Activated CD4-positive, alpha-beta memory T cell treated with anti-CD3 and anti-CD28 coated beads for 36 hours (primary cell): Measurements from ENCODE around the gene CYFIP1. TPM values are rescaled to one million over a fixed set of nuclear protein-coding genes. Genes with fewer than 3 reads are reported as not detected.

Experiments used
- CTCF ChIA-PET: fragments of 350-600 bp; sonication (Branson Sonifier 250); formaldehyde crosslinking; loops from one replicate; lab custom pipeline; 2021; ENCODE audit warnings: antibody characterized with exemption, inconsistent platforms; lab: Charles Lee
- POLR2A ChIA-PET: fragments of 350-600 bp; sonication (Branson Sonifier 250); formaldehyde crosslinking; loops from one replicate; lab custom pipeline; 2021; ENCODE audit warnings: antibody characterized with exemption; lab: Charles Lee
- DNase-seq: peaks from one replicate; pipeline ENCODE4 v3.0.0-alpha.2; 2020
- H3K27ac Mint-ChIP-seq: one replicate; pipeline ENCODE4 v1.8.0; 2021; ENCODE audit warnings: mixed read lengths
- H3K27me3 Mint-ChIP-seq: one replicate; pipeline ENCODE4 v1.8.0; 2021; ENCODE audit warnings: mixed read lengths
- H3K36me3 Mint-ChIP-seq: one replicate; pipeline ENCODE4 v1.8.0; 2021; ENCODE audit warnings: mixed read lengths
- H3K4me1 Mint-ChIP-seq: one replicate; pipeline ENCODE4 v1.8.0; 2021; ENCODE audit warnings: low read depth, mixed read lengths
- H3K4me3 Mint-ChIP-seq: one replicate; pipeline ENCODE4 v1.8.0; 2021; ENCODE audit warnings: mild to moderate bottlenecking, mixed read lengths
- H3K9me3 Mint-ChIP-seq: one replicate; pipeline ENCODE4 v1.8.0; 2021; ENCODE audit warnings: mixed read lengths
- intact Hi-C: fragments of 100-400 bp; cut with micrococcal nuclease; formaldehyde crosslinking; loops from one replicate; pipeline ENCODE4 v1.15.1; 2023
- total RNA-seq, 2 experiments: library from RNA; stranded (reverse); gene quantifications; one replicate each; pipeline ENCODE4 v1.2.3, GENCODE V29; 2021

The CYFIP1 gene
- total RNA-seq, 2 experiments from 2014 or later = 55.8 to 57.3 TPM

DNA sequence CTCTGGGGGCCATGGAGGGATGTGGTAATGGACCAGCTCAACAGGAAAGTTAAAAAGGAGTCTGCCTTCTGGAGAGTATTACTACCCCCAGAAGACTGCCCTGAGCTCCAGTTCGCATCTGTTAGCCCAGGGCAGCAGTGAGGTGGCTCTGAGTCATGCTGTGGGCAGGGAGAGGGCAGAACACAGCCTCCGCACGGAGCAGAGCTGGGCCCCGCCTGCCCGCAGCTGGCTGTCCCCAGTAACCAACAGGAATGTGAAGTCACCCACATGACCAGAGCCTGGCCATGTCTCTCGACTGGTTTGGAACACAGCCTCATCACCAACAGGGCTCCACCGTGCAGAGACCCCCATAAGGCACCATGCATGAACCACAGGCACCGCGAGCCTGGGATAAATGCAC lies 62.1 kb downstream of the CYFIP1 start:
- H3K4me3 Mint-ChIP-seq = no peak overlapping the region
- ChIA-PET CTCF (no interaction called here), POLR2A (no interaction called here)
- H3K36me3 Mint-ChIP-seq = peaks cover 20% of the 10 kb centered on the region
- no peaks in the 10 kb centered on the region for H3K9me3 Mint-ChIP-seq
- intact Hi-C loops = no loop called here
- DNase-seq = no peak
- H3K4me1 Mint-ChIP-seq = no peaks in the 10 kb centered on the region
- no peak overlapping the region for H3K27ac Mint-ChIP-seq
- no peaks in the 10 kb centered on the region for H3K27me3 Mint-ChIP-seq

GRCh38 chr15:22917556-22917955 lies 62.6 kb downstream of the CYFIP1 start:
- peaks cover 22% of the 10 kb centered on the region for H3K36me3 Mint-ChIP-seq

DNA sequence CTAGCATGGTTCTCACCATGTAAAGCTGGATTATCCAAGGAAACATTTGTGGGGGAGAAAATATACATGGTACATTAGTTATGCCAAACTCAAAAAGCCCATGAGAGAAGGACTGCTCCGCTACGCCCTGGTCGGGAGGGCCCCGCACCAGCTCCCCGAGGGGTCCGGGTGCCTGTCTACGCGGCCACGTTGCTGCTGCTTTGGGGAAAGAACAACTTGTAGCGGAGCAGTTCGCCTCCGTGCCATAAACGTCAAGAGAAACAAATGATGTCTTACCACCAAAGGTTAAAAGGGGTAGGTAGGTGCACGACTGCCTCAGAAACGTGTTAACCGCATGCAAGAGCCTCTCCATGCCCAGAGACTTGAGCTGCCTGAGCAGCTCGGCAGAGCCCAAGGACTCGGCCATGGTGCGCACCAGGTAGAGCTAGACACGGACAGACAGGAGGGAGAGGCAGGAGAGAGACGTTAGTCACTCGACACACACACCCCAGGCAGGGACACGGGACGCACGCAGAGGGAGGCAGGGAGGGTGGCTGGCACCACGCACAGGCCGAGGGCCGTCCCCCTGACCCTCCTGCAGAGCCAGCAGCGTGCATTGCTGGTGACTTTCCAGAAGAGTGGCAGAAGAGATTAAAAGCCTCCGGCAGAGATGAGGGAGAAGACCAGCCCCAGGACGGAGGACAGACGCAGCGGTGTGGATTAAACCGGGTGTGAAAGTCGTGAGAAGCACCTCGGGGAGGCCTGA lies 63.4 kb downstream of the CYFIP1 start:
- H3K36me3 Mint-ChIP-seq = peaks cover 22% of the 10 kb centered on the region
- CTCF ChIA-PET = no interaction called here
- intact Hi-C loops = no loop called here

More at GRCh38 chr15:22917556-22917955, 62.6 kb downstream of the CYFIP1 start:
- ChIA-PET POLR2A (no interaction called here), CTCF (no interaction called here)
- Mint-ChIP-seq H3K4me3 (no peak overlapping the region), H3K27ac (no peak overlapping the region), H3K9me3 (no peaks in the 10 kb centered on the region), H3K4me1 (no peaks in the 10 kb centered on the region), H3K27me3 (no peaks in the 10 kb centered on the region)
- intact Hi-C loops = no loop called here
- no peak for DNase-seq

DNA sequence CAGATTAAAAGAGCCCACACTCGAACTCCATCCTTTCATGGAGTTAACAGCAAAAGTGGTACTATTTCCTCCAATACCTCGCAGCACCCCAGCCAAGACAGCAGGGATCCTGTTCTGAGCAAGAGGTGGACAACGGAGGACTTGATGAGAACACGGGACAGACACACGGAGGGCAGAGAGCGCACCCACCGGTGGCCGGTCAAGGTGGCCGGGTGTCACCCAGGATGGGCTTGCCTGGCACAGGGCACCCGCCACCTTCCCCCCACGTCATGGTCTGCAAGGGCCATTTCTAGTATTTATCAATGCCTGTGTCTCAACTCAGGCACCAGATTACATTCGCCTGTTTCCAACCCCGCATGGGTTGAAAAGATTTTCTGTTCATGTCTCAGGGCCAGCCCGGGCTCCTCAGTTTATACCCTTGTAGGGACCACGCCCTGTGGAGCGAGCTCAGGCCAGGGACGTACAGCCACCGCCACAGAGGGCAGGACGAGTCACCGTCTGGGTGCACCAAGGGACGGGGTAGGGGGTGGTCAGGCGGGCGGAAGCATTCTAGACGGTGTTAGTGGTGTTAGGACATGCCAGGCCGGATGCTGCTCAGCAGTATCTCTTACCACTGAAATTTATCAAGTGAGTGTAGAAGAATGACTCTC lies 64.2 kb downstream of the CYFIP1 start:
- no peak overlapping the region for H3K27ac Mint-ChIP-seq
- H3K36me3 Mint-ChIP-seq = peaks cover 22% of the 10 kb centered on the region
- ChIA-PET POLR2A (no interaction called here), CTCF (no interaction called here)
- no peaks in the 10 kb centered on the region for H3K9me3 Mint-ChIP-seq
- intact Hi-C loops = no loop called here
- no peak overlapping the region for H3K4me3 Mint-ChIP-seq
- H3K27me3 Mint-ChIP-seq = no peaks in the 10 kb centered on the region
- no peak for DNase-seq
- no peaks in the 10 kb centered on the region for H3K4me1 Mint-ChIP-seq

More for the DNA sequence above, 63.4 kb downstream of the CYFIP1 start:
- Mint-ChIP-seq H3K9me3 (no peaks in the 10 kb centered on the region), H3K4me1 (no peaks in the 10 kb centered on the region), H3K27me3 (no peaks in the 10 kb centered on the region), H3K4me3 (no peak overlapping the region), H3K27ac (no peak overlapping the region)
- POLR2A ChIA-PET = no interaction called here
- DNase-seq = no peak

GRCh38 chr15:22913646-22914380 lies 66.4 kb downstream of the CYFIP1 start:
- ChIA-PET CTCF (no interaction called here), POLR2A (no interaction called here)
- intact Hi-C loops = no loop called here
- no peak overlapping the region for H3K4me3 Mint-ChIP-seq
- no peak overlapping the region for H3K27ac Mint-ChIP-seq
- no peaks in the 10 kb centered on the region for H3K9me3 Mint-ChIP-seq
- DNase-seq = no peak
- H3K4me1 Mint-ChIP-seq = no peaks in the 10 kb centered on the region
- no peaks in the 10 kb centered on the region for H3K27me3 Mint-ChIP-seq
- peaks cover 36% of the 10 kb centered on the region for H3K36me3 Mint-ChIP-seq

DNA sequence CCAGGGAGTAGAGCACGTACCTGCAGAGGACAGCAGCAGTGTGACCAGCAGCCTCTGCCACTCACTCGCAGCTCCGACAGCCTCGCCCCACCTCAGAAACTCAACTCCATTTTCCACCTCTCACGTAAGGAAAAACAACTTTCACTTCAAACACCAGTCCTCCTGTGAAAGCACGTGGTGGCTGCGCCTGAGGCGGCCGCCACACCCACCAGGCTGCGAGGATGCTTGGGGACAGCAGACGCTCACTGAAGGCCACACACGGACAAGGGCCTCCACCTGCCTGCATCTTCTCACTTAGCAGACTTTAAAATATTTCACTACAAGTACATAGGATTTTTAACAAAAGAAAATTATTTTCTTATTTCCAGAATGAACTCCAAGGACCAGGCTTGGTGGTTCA lies 67.9 kb downstream of the CYFIP1 start:
- ChIA-PET CTCF (no interaction called here), POLR2A (interaction anchor here (0.6 kb wide), 1 partner anchor 37 kb away, joined by 3 read pairs; no protein-coding TSS in a partner anchor)
- Mint-ChIP-seq H3K4me1 (no peaks in the 10 kb centered on the region), H3K9me3 (no peaks in the 10 kb centered on the region), H3K27ac (no peak overlapping the region), H3K4me3 (no peak overlapping the region), H3K27me3 (no peaks in the 10 kb centered on the region), H3K36me3 (peaks cover 44% of the 10 kb centered on the region)
- DNase-seq = no peak
- intact Hi-C loops = no loop called here

DNA sequence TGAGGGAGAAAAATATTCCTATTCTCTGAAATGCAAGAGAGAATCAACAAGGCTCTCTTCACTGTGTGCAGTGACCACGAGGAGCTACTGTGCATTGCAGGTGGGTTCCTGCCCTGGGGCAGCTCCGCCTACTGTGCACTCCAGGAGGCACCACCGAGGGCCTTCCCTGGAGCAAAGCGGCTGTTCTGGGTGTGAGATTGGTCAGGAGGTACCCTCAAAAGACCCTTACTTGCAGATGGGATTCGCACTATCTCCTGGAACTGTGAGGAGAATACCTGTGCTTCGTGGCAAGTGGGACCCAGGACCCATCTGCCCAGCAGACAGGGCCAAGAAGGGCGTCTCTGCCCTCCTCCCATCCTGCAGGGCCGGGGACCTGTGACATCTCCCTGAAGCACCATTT lies 68.9 kb downstream of the CYFIP1 start:
- CTCF ChIA-PET = no interaction called here
- no peak overlapping the region for H3K4me3 Mint-ChIP-seq
- H3K36me3 Mint-ChIP-seq = peaks cover 41% of the 10 kb centered on the region
- H3K27me3 Mint-ChIP-seq = no peaks in the 10 kb centered on the region
- no peak overlapping the region for H3K27ac Mint-ChIP-seq
- intact Hi-C loops = no loop called here
- H3K4me1 Mint-ChIP-seq = no peaks in the 10 kb centered on the region
- DNase-seq = no peak
- POLR2A ChIA-PET = no interaction called here
- H3K9me3 Mint-ChIP-seq = no peaks in the 10 kb centered on the region

DNA sequence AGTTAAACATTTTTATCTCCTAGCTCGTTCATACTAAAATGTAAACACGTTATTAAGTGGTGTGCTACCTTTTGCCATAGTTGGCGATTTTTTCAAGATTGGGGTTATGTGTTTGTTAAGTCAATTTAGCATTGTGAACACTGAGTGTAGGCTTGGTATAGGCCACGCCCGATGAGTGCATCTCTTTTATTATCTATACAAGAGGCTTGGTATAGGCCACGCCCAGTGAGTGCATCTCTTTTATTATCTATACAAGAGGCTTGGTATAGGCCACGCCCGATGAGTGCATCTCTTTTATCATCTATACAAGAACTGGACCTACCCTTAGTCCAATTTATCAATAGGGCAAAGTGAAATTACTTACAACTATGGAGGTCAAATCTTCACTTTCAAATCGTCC lies 71.3 kb downstream of the CYFIP1 start:
- no peak for DNase-seq
- no peaks in the 10 kb centered on the region for H3K9me3 Mint-ChIP-seq
- CTCF ChIA-PET = no interaction called here
- intact Hi-C loops = no loop called here
- H3K4me3 Mint-ChIP-seq = no peak overlapping the region
- H3K27ac Mint-ChIP-seq = no peak overlapping the region
- no peaks in the 10 kb centered on the region for H3K4me1 Mint-ChIP-seq
- no peaks in the 10 kb centered on the region for H3K27me3 Mint-ChIP-seq
- H3K36me3 Mint-ChIP-seq = peaks cover 30% of the 10 kb centered on the region
- POLR2A ChIA-PET = no interaction called here

DNA sequence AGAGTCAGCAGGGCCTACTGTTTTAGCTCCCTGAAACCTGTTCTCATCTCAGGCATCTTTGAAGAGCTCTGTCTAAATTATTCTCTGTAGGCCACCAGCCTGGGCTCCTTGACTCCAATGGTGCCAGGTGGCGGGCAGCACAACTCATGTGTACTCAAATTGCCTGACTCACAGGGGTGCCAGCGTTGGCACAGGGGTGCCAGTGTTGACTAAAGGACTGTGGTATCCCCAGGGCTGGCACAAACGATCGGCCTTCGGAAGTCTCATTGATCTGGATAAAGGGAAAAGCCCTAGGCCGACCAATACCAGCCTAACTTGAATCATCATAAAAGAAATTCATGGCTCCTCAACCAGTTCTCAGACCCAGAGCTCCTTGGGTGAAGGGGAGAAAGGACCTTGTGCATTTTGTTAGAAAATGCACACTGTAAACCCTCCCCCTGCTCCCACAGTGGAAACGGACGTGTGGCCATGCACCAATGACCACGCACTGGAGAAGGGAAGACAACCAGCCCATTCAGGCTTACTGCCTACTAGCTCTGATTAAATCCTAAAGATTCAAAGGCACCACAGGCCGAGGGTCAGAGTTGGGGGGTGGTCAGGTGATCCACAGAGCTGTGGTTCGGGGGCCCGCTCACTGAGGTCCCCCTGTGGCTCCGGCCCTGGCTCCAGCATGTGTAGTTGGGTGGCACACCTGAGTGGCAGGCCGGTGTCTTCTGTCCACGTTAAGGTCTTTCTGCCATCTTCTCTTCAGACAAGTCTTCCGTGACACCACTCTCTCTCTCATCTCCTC lies 72.8 kb downstream of the CYFIP1 start:
- intact Hi-C loops = no loop called here
- Mint-ChIP-seq H3K27me3 (no peaks in the 10 kb centered on the region), H3K4me1 (no peaks in the 10 kb centered on the region), H3K9me3 (no peaks in the 10 kb centered on the region), H3K27ac (no peak overlapping the region), H3K4me3 (no peak overlapping the region), H3K36me3 (peaks cover 29% of the 10 kb centered on the region)
- CTCF ChIA-PET = no interaction called here
- POLR2A ChIA-PET = interaction anchor here (0.5 kb wide), 1 partner anchor 128 kb away, joined by 3 read pairs; no protein-coding TSS in a partner anchor
- no peak for DNase-seq

GRCh38 chr15:22904736-22905135 lies 75.4 kb downstream of the CYFIP1 start:
- Mint-ChIP-seq H3K9me3 (no peaks in the 10 kb centered on the region), H3K36me3 (peaks cover 25% of the 10 kb centered on the region), H3K4me1 (no peaks in the 10 kb centered on the region), H3K4me3 (no peak overlapping the region), H3K27me3 (no peaks in the 10 kb centered on the region), H3K27ac (no peak overlapping the region)
- ChIA-PET CTCF (no interaction called here), POLR2A (no interaction called here)
- no peak for DNase-seq
- intact Hi-C loops = no loop called here

- intact Hi-C loops = no loop called here
- H3K36me3 Mint-ChIP-seq = peaks cover 23% of the 10 kb centered on the region
- no peaks in the 10 kb centered on the region for H3K9me3 Mint-ChIP-seq
- DNase-seq = no peak
- no peak overlapping the region for H3K4me3 Mint-ChIP-seq
- ChIA-PET POLR2A (no interaction called here), CTCF (no interaction called here)
- H3K4me1 Mint-ChIP-seq = peaks cover 5% of the 10 kb centered on the region
- no peak overlapping the region for H3K27ac Mint-ChIP-seq
- H3K27me3 Mint-ChIP-seq = no peaks in the 10 kb centered on the region
These were observed 76.1 kb downstream of the CYFIP1 start for GRCh38 chr15:22903961-22904534.
